ENCODE data around the gene USP36.

GRCh38 chr17:78844301-78845005 lies 3.8 kb upstream of the USP36 start:
- TF ChIP-seq CTCF (IDR thresholded peaks at IDR 0.05) (no peak), POLR2A (IDR thresholded peaks at IDR 0.05) (no peak)

Data from uterus (tissue), 2 donors.